GM23338 (cell line): ENCODE data around the gene BARX2. TPM values are rescaled to one million over a fixed set of nuclear protein-coding genes. Genes with fewer than 3 reads are reported as not detected.

ENCODE experiments used
- ATAC-seq: fragments of 200-7000 bp; cut with Tn5 transposase; 3 replicates; pipeline ENCODE4 v1.9.1; 2020
- DNase-seq: peaks from one replicate; pipeline ENCODE4 v3.0.0-alpha.2; 2015; ENCODE audit warnings: low spot score
- H2AFZ ChIP-seq: fragments of 200-600 bp; sonication (generic); 2 replicates; pipeline ENCODE4 v1.8.0; 2016; ENCODE audit warnings: antibody characterized with exemption, mild to moderate bottlenecking, moderate library complexity
- H3F3A ChIP-seq: fragments of 200-600 bp; sonication (generic); replicated peaks from 2 replicates; pipeline ENCODE4 v1.8.0; 2017; ENCODE audit warnings: antibody characterized with exemption, mixed run types, low read depth
- H3K27ac ChIP-seq: fragments of 200-600 bp; sonication (generic); 2 replicates; pipeline ENCODE4 v1.6.1; 2016; ENCODE audit warnings: low read depth
- H3K27me3 ChIP-seq: fragments of 200-600 bp; sonication (generic); 2 replicates; pipeline ENCODE4 v1.8.0; 2016; ENCODE audit warnings: mild to moderate bottlenecking, mixed run types, moderate library complexity; ENCODE audit not compliant: insufficient read depth
- H3K36me3 ChIP-seq: fragments of 200-600 bp; sonication (generic); 2 replicates; pipeline ENCODE4 v1.8.0; 2016; ENCODE audit warnings: mild to moderate bottlenecking; ENCODE audit not compliant: insufficient read depth
- H3K4me1 ChIP-seq: fragments of 200-600 bp; sonication (generic); 2 replicates; pipeline ENCODE4 v1.8.0; 2016; ENCODE audit warnings: mild to moderate bottlenecking, moderate library complexity; ENCODE audit not compliant: insufficient read depth
- H3K4me2 ChIP-seq: fragments of 200-600 bp; sonication (generic); 2 replicates; pipeline ENCODE4 v1.7.1; 2017; ENCODE audit warnings: mixed run types
- H3K4me3 ChIP-seq: fragments of 200-600 bp; sonication (generic); 2 replicates; pipeline ENCODE4 v1.6.1; 2016; ENCODE audit warnings: mixed run types
- H3K79me2 ChIP-seq: fragments of 200-600 bp; sonication (generic); replicated peaks from 2 replicates; pipeline ENCODE4 v1.8.0; 2017; ENCODE audit warnings: mild to moderate bottlenecking; ENCODE audit not compliant: insufficient read depth
- H3K9me2 ChIP-seq: fragments of 200-600 bp; sonication (generic); 2 replicates; pipeline ENCODE4 v1.8.0; 2017; ENCODE audit not compliant: insufficient read depth
- H4K20me1 ChIP-seq: fragments of 200-600 bp; sonication (generic); replicated peaks from 2 replicates; pipeline ENCODE4 v1.8.0; 2017; ENCODE audit warnings: mild to moderate bottlenecking; ENCODE audit not compliant: insufficient read depth
- H3K27ac Mint-ChIP-seq: 2 replicates; pipeline ENCODE4 v1.8.0; 2020; ENCODE audit warnings: inconsistent platforms, mild to moderate bottlenecking, moderate library complexity, mixed read lengths
- H3K27me3 Mint-ChIP-seq: 3 replicates; pipeline ENCODE4 v1.8.0; 2022; ENCODE audit warnings: low read depth, mild to moderate bottlenecking, moderate library complexity, mixed read lengths, inconsistent platforms; ENCODE audit not compliant: insufficient read depth, poor library complexity
- H3K36me3 Mint-ChIP-seq: 3 replicates; pipeline ENCODE4 v1.8.0; 2021; ENCODE audit warnings: low read depth, mild to moderate bottlenecking, inconsistent platforms, moderate library complexity, mixed read lengths
- H3K4me1 Mint-ChIP-seq: 3 replicates; pipeline ENCODE4 v1.8.0; 2020; ENCODE audit warnings: mild to moderate bottlenecking, inconsistent platforms, mixed read lengths
- H3K4me3 Mint-ChIP-seq: 3 replicates; pipeline ENCODE4 v1.8.0; 2021; ENCODE audit warnings: moderate library complexity, mild to moderate bottlenecking, inconsistent platforms, mixed read lengths
- H3K9me3 Mint-ChIP-seq: 3 replicates; pipeline ENCODE4 v1.8.0; 2020; ENCODE audit warnings: moderate library complexity, mild to moderate bottlenecking, inconsistent platforms, mixed read lengths
- CTCF ChIP-seq, 2 experiments: fragments of 200-600 bp in 1 of 2; sonication (generic) in 1 of 2; conservative IDR thresholded peaks; 2 replicates each; pipeline versions ENCODE4 v1.5.1 to v1.6.1; 2016 to 2017; ENCODE audit warnings: antibody characterized with exemption in 2 of 2, low read depth in 2 of 2, mild to moderate bottlenecking in 2 of 2, moderate library complexity in 1 of 2
- EZH2 ChIP-seq: fragments of 200-600 bp; sonication (generic); IDR thresholded peaks from one replicate; pipeline ENCODE4 v1.8.0; 2017; ENCODE audit warnings: antibody characterized with exemption, mild to moderate bottlenecking, low read depth; ENCODE audit not compliant: unreplicated experiment
- JUNB ChIP-seq: IDR thresholded peaks from one replicate; pipeline ENCODE4 v1.6.1; 2016; ENCODE audit warnings: antibody characterized with exemption; ENCODE audit not compliant: unreplicated experiment
- POLR2AphosphoS5 ChIP-seq: IDR thresholded peaks from 2 replicates; pipeline ENCODE4 v1.6.1; 2016; ENCODE audit warnings: antibody characterized with exemption, low read depth
- ZNF114 ChIP-seq: fragments of 250-450 bp; sonication (Bioruptor Pico); IDR thresholded peaks from 2 replicates; pipeline ENCODE4 v1.5.0; 2020; ENCODE audit warnings: mild to moderate bottlenecking, moderate library complexity
- polyA plus RNA-seq: library from polyadenylated mRNA; unstranded; fragments of >200 nt; fragmentation: Nextera tagmentation; extraction: Ambion mirVana; gene quantifications from 2 replicates; pipeline ENCODE4 v1.2.1, GENCODE V29; 2016
- total RNA-seq: library from RNA; depleted of rRNA; stranded (reverse); fragments of >200 nt; shearing (Covaris generic); gene quantifications from 2 replicates; pipeline ENCODE4 v1.2.3, GENCODE V29; 2014
- TF ChIP-seq, protein P1 (sequence below): IDR thresholded peaks from 2 replicates; pipeline ENCODE4 v1.6.1; 2016; ENCODE audit warnings: antibody characterized with exemption
- TF ChIP-seq, protein P2 (sequence below): fragments of 250-450 bp; sonication (Bioruptor Pico); IDR thresholded peaks from 2 replicates; pipeline ENCODE4 v1.5.0; 2020; ENCODE audit warnings: mild to moderate bottlenecking, moderate library complexity

BARX2 gene
- total and polyA plus RNA-seq, 2 experiments from 2014 or later, result not detected

- ATAC-seq, result no peak
- TF ChIP-seq CTCF (conservative IDR thresholded peaks at IDR 0.05; ENCODE audit: low read depth in 2 of 2) (peak in 1 of 2 experiments; percentile 31; a peak in 2 of 4 replicates), ZNF114 (CRISPR knock-in tag) (no peak), JUNB (no peak), POLR2AphosphoS5 (no peak)
- TF ChIP-seq, protein P1, sequence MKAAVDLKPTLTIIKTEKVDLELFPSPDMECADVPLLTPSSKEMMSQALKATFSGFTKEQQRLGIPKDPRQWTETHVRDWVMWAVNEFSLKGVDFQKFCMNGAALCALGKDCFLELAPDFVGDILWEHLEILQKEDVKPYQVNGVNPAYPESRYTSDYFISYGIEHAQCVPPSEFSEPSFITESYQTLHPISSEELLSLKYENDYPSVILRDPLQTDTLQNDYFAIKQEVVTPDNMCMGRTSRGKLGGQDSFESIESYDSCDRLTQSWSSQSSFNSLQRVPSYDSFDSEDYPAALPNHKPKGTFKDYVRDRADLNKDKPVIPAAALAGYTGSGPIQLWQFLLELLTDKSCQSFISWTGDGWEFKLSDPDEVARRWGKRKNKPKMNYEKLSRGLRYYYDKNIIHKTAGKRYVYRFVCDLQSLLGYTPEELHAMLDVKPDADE, result no peak
These were observed 34.8 kb downstream of the BARX2 start for GRCh38 chr11:129410395-129410960.

GRCh38 chr11:129412494-129412893, 36.8 kb downstream of the BARX2 start:
- no peak overlapping the region for H3K4me3 Mint-ChIP-seq
- no peaks in the 10 kb centered on the region for H3K27me3 ChIP-seq
- no peaks in the 10 kb centered on the region for H3K36me3 ChIP-seq
- no peak overlapping the region for H3K27ac Mint-ChIP-seq
- no peaks in the 10 kb centered on the region for H3K9me2 ChIP-seq
- H3K4me3 ChIP-seq, result no peak overlapping the region
- H2AFZ ChIP-seq, result no peak overlapping the region
- DNase-seq (peak; percentile 51), ATAC-seq (0 out of 3 replicates have a peak, but pooled peaks have one; percentile 34)
- no peaks in the 10 kb centered on the region for H3K9me3 Mint-ChIP-seq
- H3K36me3 Mint-ChIP-seq, result no peaks in the 10 kb centered on the region
- H3K4me1 Mint-ChIP-seq, result no peaks in the 10 kb centered on the region
- H3K4me2 ChIP-seq, result no peak overlapping the region
- H3K27me3 Mint-ChIP-seq, result peaks cover 2% of the 10 kb centered on the region
- H3K4me1 ChIP-seq, result no peaks in the 10 kb centered on the region
- no peaks in the 10 kb centered on the region for H4K20me1 ChIP-seq
- H3K27ac ChIP-seq, result no peak overlapping the region
- H3F3A ChIP-seq, result no peaks in the 10 kb centered on the region
- H3K79me2 ChIP-seq, result no peaks in the 10 kb centered on the region
- TF ChIP-seq CTCF (conservative IDR thresholded peaks at IDR 0.05; ENCODE audit: low read depth in 2 of 2), result no peak
- TF ChIP-seq, protein P2, sequence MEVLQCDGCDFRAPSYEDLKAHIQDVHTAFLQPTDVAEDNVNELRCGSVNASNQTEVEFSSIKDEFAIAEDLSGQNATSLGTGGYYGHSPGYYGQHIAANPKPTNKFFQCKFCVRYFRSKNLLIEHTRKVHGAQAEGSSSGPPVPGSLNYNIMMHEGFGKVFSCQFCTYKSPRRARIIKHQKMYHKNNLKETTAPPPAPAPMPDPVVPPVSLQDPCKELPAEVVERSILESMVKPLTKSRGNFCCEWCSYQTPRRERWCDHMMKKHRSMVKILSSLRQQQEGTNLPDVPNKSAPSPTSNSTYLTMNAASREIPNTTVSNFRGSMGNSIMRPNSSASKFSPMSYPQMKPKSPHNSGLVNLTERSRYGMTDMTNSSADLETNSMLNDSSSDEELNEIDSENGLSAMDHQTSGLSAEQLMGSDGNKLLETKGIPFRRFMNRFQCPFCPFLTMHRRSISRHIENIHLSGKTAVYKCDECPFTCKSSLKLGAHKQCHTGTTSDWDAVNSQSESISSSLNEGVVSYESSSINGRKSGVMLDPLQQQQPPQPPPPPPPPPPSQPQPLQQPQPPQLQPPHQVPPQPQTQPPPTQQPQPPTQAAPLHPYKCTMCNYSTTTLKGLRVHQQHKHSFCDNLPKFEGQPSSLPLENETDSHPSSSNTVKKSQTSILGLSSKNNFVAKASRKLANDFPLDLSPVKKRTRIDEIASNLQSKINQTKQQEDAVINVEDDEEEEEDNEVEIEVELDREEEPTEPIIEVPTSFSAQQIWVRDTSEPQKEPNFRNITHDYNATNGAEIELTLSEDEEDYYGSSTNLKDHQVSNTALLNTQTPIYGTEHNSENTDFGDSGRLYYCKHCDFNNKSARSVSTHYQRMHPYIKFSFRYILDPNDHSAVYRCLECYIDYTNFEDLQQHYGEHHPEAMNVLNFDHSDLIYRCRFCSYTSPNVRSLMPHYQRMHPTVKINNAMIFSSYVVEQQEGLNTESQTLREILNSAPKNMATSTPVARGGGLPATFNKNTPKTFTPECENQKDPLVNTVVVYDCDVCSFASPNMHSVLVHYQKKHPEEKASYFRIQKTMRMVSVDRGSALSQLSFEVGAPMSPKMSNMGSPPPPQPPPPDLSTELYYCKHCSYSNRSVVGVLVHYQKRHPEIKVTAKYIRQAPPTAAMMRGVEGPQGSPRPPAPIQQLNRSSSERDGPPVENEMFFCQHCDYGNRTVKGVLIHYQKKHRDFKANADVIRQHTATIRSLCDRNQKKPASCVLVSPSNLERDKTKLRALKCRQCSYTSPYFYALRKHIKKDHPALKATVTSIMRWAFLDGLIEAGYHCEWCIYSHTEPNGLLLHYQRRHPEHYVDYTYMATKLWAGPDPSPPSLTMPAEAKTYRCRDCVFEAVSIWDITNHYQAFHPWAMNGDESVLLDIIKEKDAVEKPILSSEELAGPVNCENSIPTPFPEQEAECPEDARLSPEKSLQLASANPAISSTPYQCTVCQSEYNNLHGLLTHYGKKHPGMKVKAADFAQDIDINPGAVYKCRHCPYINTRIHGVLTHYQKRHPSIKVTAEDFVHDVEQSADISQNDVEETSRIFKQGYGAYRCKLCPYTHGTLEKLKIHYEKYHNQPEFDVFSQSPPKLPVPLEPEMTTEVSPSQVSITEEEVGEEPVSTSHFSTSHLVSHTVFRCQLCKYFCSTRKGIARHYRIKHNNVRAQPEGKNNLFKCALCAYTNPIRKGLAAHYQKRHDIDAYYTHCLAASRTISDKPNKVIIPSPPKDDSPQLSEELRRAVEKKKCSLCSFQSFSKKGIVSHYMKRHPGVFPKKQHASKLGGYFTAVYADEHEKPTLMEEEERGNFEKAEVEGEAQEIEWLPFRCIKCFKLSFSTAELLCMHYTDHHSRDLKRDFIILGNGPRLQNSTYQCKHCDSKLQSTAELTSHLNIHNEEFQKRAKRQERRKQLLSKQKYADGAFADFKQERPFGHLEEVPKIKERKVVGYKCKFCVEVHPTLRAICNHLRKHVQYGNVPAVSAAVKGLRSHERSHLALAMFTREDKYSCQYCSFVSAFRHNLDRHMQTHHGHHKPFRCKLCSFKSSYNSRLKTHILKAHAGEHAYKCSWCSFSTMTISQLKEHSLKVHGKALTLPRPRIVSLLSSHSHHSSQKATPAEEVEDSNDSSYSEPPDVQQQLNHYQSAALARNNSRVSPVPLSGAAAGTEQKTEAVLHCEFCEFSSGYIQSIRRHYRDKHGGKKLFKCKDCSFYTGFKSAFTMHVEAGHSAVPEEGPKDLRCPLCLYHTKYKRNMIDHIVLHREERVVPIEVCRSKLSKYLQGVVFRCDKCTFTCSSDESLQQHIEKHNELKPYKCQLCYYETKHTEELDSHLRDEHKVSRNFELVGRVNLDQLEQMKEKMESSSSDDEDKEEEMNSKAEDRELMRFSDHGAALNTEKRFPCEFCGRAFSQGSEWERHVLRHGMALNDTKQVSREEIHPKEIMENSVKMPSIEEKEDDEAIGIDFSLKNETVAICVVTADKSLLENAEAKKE, result no peak
- no peak for TF ChIP-seq EZH2

More at GRCh38 chr11:129410395-129410960, 34.8 kb downstream of the BARX2 start:
- H2AFZ ChIP-seq, result no peak overlapping the region
- no peak overlapping the region for H3K27ac ChIP-seq
- H3K4me1 Mint-ChIP-seq, result no peaks in the 10 kb centered on the region
- no peaks in the 10 kb centered on the region for H3F3A ChIP-seq
- H3K79me2 ChIP-seq, result no peaks in the 10 kb centered on the region
- peaks cover 2% of the 10 kb centered on the region for H3K27me3 Mint-ChIP-seq
- no peaks in the 10 kb centered on the region for H3K9me3 Mint-ChIP-seq
- H3K4me2 ChIP-seq, result no peak overlapping the region
- H4K20me1 ChIP-seq, result no peaks in the 10 kb centered on the region
- H3K36me3 Mint-ChIP-seq, result no peaks in the 10 kb centered on the region
- no peak overlapping the region for H3K4me3 Mint-ChIP-seq
- H3K9me2 ChIP-seq, result no peaks in the 10 kb centered on the region
- H3K27ac Mint-ChIP-seq, result no peak overlapping the region
- H3K36me3 ChIP-seq, result no peaks in the 10 kb centered on the region
- H3K4me1 ChIP-seq, result no peaks in the 10 kb centered on the region
- no peaks in the 10 kb centered on the region for H3K27me3 ChIP-seq
- DNase-seq, result no peak
- no peak overlapping the region for H3K4me3 ChIP-seq
